ENCODE results near the gene AGBL1. TPM values are rescaled to one million over a fixed set of nuclear protein-coding genes. Genes with fewer than 3 reads are reported as not detected.
"Not testable (repeated sequence)": the region's sequence is repeated elsewhere in the genome, so short reads cannot be mapped to it uniquely, and the experiment has no call there.

AGBL1 gene
- total and polyA plus RNA-seq, 2 donors: under 0.01 to 0.02 TPM

GRCh38 chr15:87034886-87035285 lies 955.2 kb downstream of the AGBL1 start:
- no peak for DNase-seq (ENCODE audit: low read depth in 6 of 9, low spot score in 9 of 9)
- Histone ChIP-seq H3K36me3 (ENCODE audit: control insufficient read depth in 2 of 2, insufficient read depth in 2 of 2, low read length in 1 of 2) (no peaks in the 10 kb centered on the region), H3K4me1 (ENCODE audit: control insufficient read depth in 2 of 2, insufficient read depth in 2 of 2, low read length in 2 of 2) (no peaks in the 10 kb centered on the region), H3K27me3 (ENCODE audit: control insufficient read depth in 2 of 2, insufficient read depth in 1 of 2, low read length in 1 of 2) (no peaks in the 10 kb centered on the region), H3K4me3 (ENCODE audit: low read length in 2 of 2) (no peak overlapping the region), H3K27ac (ENCODE audit: low read depth in 1 of 2, low read length in 1 of 2) (no peak overlapping the region), H3K9me3 (ENCODE audit: control insufficient read depth in 2 of 2, insufficient read depth in 1 of 2, low read length in 1 of 2) (no peaks in the 10 kb centered on the region)
- WGBS: 91% methylated on average over 16 of the region's 16 CpGs

- Histone ChIP-seq H3K27ac (ENCODE audit: low read depth in 1 of 2, low read length in 1 of 2) (no peak overlapping the region), H3K4me3 (ENCODE audit: low read length in 2 of 2) (no peak overlapping the region), H3K9me3 (ENCODE audit: control insufficient read depth in 2 of 2, insufficient read depth in 1 of 2, low read length in 1 of 2) (no peaks in the 10 kb centered on the region), H3K4me1 (ENCODE audit: control insufficient read depth in 2 of 2, insufficient read depth in 2 of 2, low read length in 2 of 2) (no peaks in the 10 kb centered on the region), H3K36me3 (ENCODE audit: control insufficient read depth in 2 of 2, insufficient read depth in 2 of 2, low read length in 1 of 2) (no peaks in the 10 kb centered on the region), H3K27me3 (ENCODE audit: control insufficient read depth in 2 of 2, insufficient read depth in 1 of 2, low read length in 1 of 2) (no peaks in the 10 kb centered on the region)
- 55% methylated on average over 3 of the region's 3 CpGs for WGBS
- DNase-seq (ENCODE audit: low read depth in 6 of 9, low spot score in 9 of 9): no peak
Measured at GRCh38 chr15:87038404-87038803, 958.7 kb downstream of the AGBL1 start.

GRCh38 chr15:87042619-87043018 lies 962.9 kb downstream of the AGBL1 start:
- not testable (repeated sequence) for H3K27me3 ChIP-seq (ENCODE audit: control insufficient read depth in 2 of 2, insufficient read depth in 1 of 2, low read length in 1 of 2); H3K27ac ChIP-seq (ENCODE audit: low read depth in 1 of 2, low read length in 1 of 2); DNase-seq (ENCODE audit: low read depth in 6 of 9, low spot score in 9 of 9); H3K4me1 ChIP-seq (ENCODE audit: control insufficient read depth in 2 of 2, insufficient read depth in 2 of 2, low read length in 2 of 2); H3K9me3 ChIP-seq (ENCODE audit: control insufficient read depth in 2 of 2, insufficient read depth in 1 of 2, low read length in 1 of 2); H3K4me3 ChIP-seq (ENCODE audit: low read length in 2 of 2); H3K36me3 ChIP-seq (ENCODE audit: control insufficient read depth in 2 of 2, insufficient read depth in 2 of 2, low read length in 1 of 2)
- WGBS: 88% methylated on average over 4 of the region's 4 CpGs

GRCh38 chr15:87045746-87046145 lies 966.1 kb downstream of the AGBL1 start:
- H3K27me3 ChIP-seq (ENCODE audit: control insufficient read depth in 2 of 2, insufficient read depth in 1 of 2, low read length in 1 of 2): no peaks in the 10 kb centered on the region
- 94% methylated on average over 1 of the region's 1 CpG for WGBS
- no peak overlapping the region for H3K4me3 ChIP-seq (ENCODE audit: low read length in 2 of 2)
- H3K9me3 ChIP-seq (ENCODE audit: control insufficient read depth in 2 of 2, insufficient read depth in 1 of 2, low read length in 1 of 2): no peaks in the 10 kb centered on the region
- no peak for DNase-seq (ENCODE audit: low read depth in 6 of 9, low spot score in 9 of 9)
- no peak overlapping the region for H3K27ac ChIP-seq (ENCODE audit: low read depth in 1 of 2, low read length in 1 of 2)
- H3K36me3 ChIP-seq (ENCODE audit: control insufficient read depth in 2 of 2, insufficient read depth in 2 of 2, low read length in 1 of 2): no peaks in the 10 kb centered on the region
- H3K4me1 ChIP-seq (ENCODE audit: control insufficient read depth in 2 of 2, insufficient read depth in 2 of 2, low read length in 2 of 2): no peaks in the 10 kb centered on the region

- 67% methylated on average over 4 of the region's 4 CpGs for WGBS
- no peaks in the 10 kb centered on the region for H3K9me3 ChIP-seq (ENCODE audit: control insufficient read depth in 2 of 2, insufficient read depth in 1 of 2, low read length in 1 of 2)
- no peak for DNase-seq (ENCODE audit: low read depth in 6 of 9, low spot score in 9 of 9)
- H3K27me3 ChIP-seq (ENCODE audit: control insufficient read depth in 2 of 2, insufficient read depth in 1 of 2, low read length in 1 of 2): no peaks in the 10 kb centered on the region
- H3K4me1 ChIP-seq (ENCODE audit: control insufficient read depth in 2 of 2, insufficient read depth in 2 of 2, low read length in 2 of 2): no peaks in the 10 kb centered on the region
- H3K36me3 ChIP-seq (ENCODE audit: control insufficient read depth in 2 of 2, insufficient read depth in 2 of 2, low read length in 1 of 2): no peaks in the 10 kb centered on the region
- no peak overlapping the region for H3K27ac ChIP-seq (ENCODE audit: low read depth in 1 of 2, low read length in 1 of 2)
- no peak overlapping the region for H3K4me3 ChIP-seq (ENCODE audit: low read length in 2 of 2)
Measured at GRCh38 chr15:87047203-87047965, 967.7 kb downstream of the AGBL1 start.
